GM21786 (cell line): Measurements from ENCODE around the gene LRRC43.

Experiments used
- ATAC-seq: cut with Tn5 transposase; IDR thresholded peaks from one replicate; pipeline ENCODE4 v1.9.1; 2021; ENCODE audit not compliant: unreplicated experiment

Gene LRRC43

DNA sequence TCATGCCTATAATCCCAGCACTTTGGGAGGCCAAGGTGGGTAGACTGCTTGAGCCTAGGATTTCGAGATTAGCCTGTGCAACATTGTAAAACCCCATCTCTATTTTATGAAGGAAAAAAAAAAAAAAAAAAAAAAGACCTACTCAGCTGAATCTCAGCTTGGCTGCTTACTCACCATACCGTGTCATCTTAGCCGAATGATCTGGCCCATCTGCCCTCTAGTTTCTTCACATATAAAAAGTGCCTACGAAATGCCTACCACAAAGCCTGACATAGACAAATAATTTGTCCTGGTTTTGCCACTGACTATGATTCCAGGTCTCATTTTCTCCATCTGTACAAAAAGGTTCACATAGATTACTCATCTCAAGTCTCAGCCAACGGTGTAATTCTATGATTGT, 32.8 kb downstream of the LRRC43 start:
- ATAC-seq: no peak

DNA sequence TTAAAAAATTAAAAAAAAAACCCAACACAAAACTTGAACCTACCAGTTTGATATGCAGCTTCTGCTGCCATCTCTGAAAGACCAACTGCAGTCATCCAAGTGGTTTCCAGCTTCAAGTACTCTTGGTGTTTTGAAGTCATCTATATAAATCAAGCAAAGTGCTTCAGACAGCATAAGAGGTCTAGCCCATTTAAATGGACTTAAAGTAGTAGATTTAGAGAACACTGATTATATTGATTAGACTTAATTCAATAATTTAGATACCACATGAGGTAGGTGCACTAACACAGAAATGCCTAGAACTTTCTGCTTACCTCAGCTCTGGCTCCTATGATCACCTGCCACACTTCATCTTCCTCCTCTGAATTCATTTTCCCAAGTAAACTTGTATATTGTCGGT, 33.5 kb downstream of the LRRC43 start:
- no peak for ATAC-seq

DNA sequence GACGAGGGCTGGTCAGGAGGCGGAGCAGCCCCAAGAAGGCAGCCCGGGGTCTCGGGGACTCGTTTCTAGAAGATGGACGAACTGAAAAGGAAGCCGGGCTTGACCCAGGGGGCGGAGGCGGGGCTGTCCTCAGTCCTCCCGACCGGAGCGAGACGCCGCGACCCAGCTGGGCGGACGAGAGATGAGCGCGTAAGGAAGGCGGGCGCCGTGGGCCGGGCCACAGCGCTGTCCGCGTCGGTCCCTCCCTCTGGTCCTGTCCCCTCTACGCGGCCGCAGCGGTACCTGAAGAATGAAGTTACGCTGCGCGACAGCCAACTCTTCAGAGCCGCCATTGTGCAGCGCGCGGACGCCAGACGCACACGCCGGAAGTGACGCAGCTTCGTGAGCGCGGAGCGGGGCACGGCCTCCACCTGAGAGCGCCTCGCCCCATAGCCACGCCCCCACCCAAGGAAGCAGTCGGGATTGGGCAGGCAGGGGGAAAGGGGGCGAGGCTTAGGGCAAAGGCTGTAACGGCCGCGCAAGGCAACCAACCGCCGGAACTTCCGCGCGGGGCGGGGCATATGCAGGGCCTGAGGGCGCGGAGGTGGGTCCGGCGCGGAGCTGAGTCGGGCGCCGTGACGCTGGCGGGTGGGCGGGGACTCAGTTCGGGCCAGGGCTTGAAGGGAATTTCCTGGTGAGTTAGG, 42.9 kb downstream of the LRRC43 start, which contains the start of gene DIABLO:
Gene DIABLO (minus strand): TSS at position 370 of the 683 bp plus-strand sequence. CDS start 38 bp downstream, at position 332.
- ATAC-seq: peak; percentile 90

DNA sequence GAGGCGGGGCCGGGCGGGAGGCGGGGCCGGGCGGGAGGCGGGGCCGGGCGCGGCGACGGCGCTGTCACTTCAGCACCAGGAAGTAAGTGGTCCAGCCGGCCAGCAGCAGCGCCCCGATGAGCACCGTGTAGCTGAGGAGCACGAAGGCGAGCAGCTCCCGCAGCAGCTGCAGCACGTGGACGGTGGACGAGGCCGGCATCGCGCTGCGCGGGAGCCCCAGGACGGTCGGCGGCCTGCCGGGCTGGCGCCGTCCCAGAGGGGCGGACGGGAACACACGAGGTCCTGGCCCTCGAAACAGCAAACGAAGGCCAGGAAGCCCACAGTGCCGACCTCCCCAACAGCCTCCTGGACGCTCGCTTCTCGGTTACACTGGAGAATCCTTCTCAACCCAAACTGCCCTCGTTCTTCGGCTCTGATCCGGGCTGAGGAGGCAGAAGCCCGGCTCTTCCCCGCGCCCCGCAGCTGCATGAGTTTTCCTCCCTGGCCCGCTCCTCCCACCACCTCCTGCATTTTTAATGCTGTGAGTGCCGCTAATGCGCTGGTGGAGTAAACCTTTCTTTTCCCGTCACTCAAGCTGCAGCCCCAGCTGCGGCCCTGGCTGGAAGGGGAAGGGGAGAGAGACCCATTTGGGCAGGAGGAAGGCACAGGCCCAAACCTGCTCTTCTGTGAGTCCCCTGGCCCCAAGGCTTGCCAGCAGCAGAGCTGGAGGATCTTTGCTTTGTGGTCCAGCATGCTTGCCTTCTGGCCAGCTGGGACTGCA, 43.6 kb downstream of the LRRC43 start:
- ATAC-seq: no peak

- ATAC-seq: no peak
Measured at GRCh38 chr12:122227341-122227740, 44.4 kb downstream of the LRRC43 start.

GRCh38 chr12:122228092-122228491, 45.2 kb downstream of the LRRC43 start:
- no peak for ATAC-seq

GRCh38 chr12:122230798-122231197, 47.9 kb downstream of the LRRC43 start:
- ATAC-seq: no peak

DNA sequence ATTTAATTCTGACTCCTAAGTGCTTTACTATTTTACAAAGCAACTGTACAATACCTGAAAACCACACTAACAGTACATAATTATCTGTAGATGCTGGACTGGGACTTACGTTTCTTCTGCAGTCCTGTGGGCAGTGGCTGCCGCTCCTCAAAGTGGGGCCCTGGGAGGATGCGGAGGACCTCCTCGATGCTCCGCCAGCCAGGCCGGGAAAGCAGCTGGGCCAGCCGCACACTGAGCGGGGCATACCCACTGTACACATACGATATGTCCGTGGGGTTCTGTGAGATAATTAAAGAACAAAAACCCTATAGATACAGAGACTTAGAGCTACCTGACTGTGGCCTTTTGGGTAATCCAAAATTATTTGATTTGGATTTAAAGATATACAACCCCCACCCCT, 49.8 kb downstream of the LRRC43 start:
- no peak for ATAC-seq

DNA sequence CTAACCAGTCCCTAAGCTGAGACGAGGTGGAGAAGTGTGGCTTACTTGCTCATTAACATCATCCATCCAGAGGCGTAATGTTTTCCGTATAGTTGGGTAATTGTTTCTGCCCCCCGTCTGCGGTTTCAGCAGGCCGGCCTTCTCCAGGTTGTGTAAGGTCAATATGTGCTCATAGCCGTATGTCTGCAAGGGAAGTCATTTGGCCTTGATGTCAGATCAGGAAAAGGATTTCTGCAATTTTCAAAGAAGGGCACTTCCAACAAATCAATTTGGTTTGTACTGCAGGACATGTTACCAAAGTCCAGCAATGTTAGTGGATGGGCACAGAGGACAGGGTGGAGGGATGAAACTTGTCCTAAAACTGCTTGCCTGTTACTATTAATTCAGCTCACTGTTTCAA, 52.8 kb downstream of the LRRC43 start:
- no peak for ATAC-seq

DNA sequence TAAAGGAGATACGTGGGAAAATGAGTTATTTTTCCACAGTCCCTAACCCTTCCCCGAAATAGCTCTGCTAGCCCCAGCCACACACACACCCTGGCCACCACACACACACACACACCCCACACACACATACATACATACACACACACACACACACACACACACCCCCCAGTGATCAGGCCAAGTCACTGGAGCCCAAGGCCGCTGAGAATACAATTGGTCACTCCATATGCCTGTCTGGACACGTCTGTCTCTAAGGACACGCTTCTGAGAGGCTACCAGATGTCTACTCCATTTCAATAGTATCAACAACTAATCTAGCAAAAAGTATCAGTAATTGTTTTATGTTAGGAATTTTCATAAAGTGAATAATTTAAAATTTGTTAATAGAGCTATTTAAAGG, 55.9 kb downstream of the LRRC43 start:
- ATAC-seq: no peak

DNA sequence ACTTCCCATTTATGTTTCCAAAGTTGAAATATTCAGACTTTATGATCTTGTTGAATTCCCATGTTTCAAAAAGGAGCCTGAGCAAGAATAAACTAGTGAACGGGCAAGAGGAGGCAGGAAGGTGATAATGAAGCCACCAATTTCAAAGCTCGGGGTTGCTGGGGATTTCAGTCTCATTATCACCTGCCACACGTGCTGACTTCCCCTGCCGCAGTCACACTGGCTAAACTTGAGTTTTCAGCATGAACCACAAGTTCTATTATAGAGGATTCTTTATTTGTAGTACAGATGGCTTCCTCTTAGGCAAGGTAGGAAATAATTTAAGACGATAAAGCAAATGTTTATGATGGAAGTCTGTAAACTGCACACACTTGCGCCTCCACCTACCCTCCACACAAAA, 61.0 kb downstream of the LRRC43 start:
- ATAC-seq: no peak

DNA sequence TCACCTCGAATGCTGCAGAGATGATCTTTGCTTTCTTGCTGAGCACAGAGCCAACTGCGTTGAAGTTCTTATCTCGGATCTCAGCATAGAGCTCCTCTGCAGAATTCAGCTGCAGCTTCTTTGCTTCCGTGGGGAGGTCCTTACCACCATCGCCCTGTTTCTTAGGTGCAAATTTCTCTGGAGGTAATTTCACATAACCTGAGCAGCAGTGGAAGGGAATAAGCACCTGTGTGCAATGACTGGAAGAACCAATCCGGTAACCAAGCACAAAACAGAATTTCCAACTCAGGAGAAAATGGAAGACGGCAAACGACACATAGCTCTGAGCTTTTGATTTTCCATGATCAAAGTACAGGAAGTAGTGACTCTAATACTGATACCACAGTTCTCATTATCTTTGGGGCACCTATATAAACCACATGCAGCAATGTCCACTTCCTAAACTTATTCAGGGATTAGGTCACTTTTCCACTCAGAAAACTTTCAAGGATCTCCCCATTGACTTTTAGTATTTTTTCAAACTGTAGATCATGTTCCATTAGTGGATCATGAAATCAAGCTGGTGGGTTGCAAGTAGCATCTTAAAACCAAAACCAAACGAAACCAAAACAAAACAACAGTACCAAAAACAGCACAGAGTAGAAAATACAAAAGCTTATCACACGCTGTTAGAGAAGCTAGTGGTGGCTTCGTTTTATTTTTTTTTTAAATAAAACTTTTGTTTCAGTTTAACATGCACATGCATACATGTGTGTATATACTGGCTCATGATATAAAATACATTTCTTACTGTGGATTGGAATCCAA, 61.8 kb downstream of the LRRC43 start:
- ATAC-seq: no peak

GRCh38 chr12:122245553-122245952, 62.6 kb downstream of the LRRC43 start:
- ATAC-seq: no peak

- no peak for ATAC-seq
Measured at GRCh38 chr12:122250047-122250446, 67.1 kb downstream of the LRRC43 start.

DNA sequence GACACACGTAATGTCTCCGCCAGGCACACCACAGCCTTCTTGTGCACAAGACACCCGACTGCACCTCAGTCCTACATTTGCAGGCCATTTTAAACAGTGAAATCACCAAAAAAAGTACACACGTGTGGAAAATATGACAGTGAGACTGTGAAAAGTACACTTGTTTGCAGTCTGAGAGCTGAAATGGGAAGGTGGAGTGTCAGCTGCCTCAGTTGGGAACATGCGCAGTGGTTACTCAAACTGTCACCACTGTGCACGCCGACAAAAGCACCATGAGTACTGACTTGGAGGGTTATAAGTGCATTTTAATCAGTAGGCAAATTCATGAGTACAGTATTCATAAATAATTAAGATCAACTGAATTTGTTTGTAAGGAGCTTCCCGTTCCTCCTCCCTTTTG, 67.6 kb downstream of the LRRC43 start:
- no peak for ATAC-seq
